Natural killer cell (primary cell): ENCODE results near the gene LIPF. TPM values are rescaled to one million over a fixed set of nuclear protein-coding genes. Genes with fewer than 3 reads are reported as not detected.
"Not testable (repeated sequence)": the region's sequence is repeated elsewhere in the genome, so short reads cannot be mapped to it uniquely, and the experiment has no call there.

Experiments used
- ATAC-seq, 3 donors: fragments of 150-1000 bp in 2 of 3; fragments of 200-7000 bp in 1 of 3; cut with Tn5 transposase; 1 replicate in 1 of 3; 2 replicates in 2 of 3; pipeline ENCODE4 v1.10.0; 2021; ENCODE audit warnings: mild to moderate bottlenecking in 2 of 3, moderate library complexity in 2 of 3
- DNase-seq, 2 donors: peaks; one replicate each; pipeline versions ENCODE4 v3.0.0 to v3.0.0-alpha.2; 2013 to 2021; ENCODE audit warnings: mixed read lengths in 1 of 2
- H3K27ac ChIP-seq: one replicate; pipeline ENCODE4 v1.5.1; 2013; ENCODE audit warnings: mild to moderate bottlenecking, low read length
- H3K27me3 ChIP-seq: one replicate; pipeline ENCODE4 v1.6.1; 2013; ENCODE audit warnings: low read length; ENCODE audit not compliant: control insufficient read depth, insufficient read depth
- H3K36me3 ChIP-seq: one replicate; pipeline ENCODE4 v1.6.1; 2013; ENCODE audit warnings: low read length; ENCODE audit not compliant: control insufficient read depth, insufficient read depth
- H3K4me1 ChIP-seq: one replicate; pipeline ENCODE4 v1.6.1; 2013; ENCODE audit warnings: low read length; ENCODE audit not compliant: control insufficient read depth, insufficient read depth
- H3K4me3 ChIP-seq: one replicate; pipeline ENCODE4 v1.5.1; 2013; ENCODE audit warnings: low read length
- H3K9me3 ChIP-seq: one replicate; pipeline ENCODE4 v1.6.1; 2013; ENCODE audit warnings: low read length; ENCODE audit not compliant: control insufficient read depth, insufficient read depth
- H3K27ac Mint-ChIP-seq, 2 donors: one replicate each; pipeline ENCODE4 v1.8.0; 2022; ENCODE audit warnings: mild to moderate bottlenecking in 2 of 2, mixed read lengths in 2 of 2, moderate library complexity in 1 of 2
- H3K27me3 Mint-ChIP-seq, 2 donors: one replicate each; pipeline ENCODE4 v1.8.0; 2022; ENCODE audit warnings: low read depth in 2 of 2, mixed read lengths in 2 of 2
- H3K36me3 Mint-ChIP-seq: one replicate; pipeline ENCODE4 v1.8.0; 2022; ENCODE audit warnings: mixed read lengths
- H3K4me1 Mint-ChIP-seq, 2 donors: one replicate each; pipeline ENCODE4 v1.8.0; 2022; ENCODE audit warnings: mixed read lengths in 2 of 2
- H3K4me3 Mint-ChIP-seq: one replicate; pipeline ENCODE4 v1.8.0; 2022; ENCODE audit warnings: mild to moderate bottlenecking, moderate library complexity, mixed read lengths
- H3K9me3 Mint-ChIP-seq, 2 donors: one replicate each; pipeline ENCODE4 v1.8.0; 2022; ENCODE audit warnings: mixed read lengths in 2 of 2
- WGBS: methylation state at CpG from one replicate; pipeline ENCODE4 v1.1.7; 2013; ENCODE audit warnings: missing lambda C conversion rate; ENCODE audit not compliant: insufficient coverage; 5-methylcytosine and 5-hydroxymethylcytosine counted together
- intact Hi-C: fragments of 100-400 bp; cut with micrococcal nuclease; formaldehyde crosslinking; loops from one replicate; pipeline ENCODE4 v1.14.2; 2022
- total RNA-seq, 4 donors: library from RNA; stranded (reverse); fragments of 120-200 nt in 1 of 4; gene quantifications; one replicate each; pipeline versions ENCODE4 v1.2.3 to v1.2.4, GENCODE V29; 2013 to 2022
- TF ChIP-seq, protein P1 (sequence below): fragments of 200-600 bp; IDR thresholded peaks from one replicate; pipeline ENCODE4 v1.8.0; 2022; ENCODE audit warnings: antibody characterized with exemption

LIPF gene
- total RNA-seq, 3 donors from 2014 or later (not counting 1 experiment from before 2014, with no cell fraction given) = not detected

DNA sequence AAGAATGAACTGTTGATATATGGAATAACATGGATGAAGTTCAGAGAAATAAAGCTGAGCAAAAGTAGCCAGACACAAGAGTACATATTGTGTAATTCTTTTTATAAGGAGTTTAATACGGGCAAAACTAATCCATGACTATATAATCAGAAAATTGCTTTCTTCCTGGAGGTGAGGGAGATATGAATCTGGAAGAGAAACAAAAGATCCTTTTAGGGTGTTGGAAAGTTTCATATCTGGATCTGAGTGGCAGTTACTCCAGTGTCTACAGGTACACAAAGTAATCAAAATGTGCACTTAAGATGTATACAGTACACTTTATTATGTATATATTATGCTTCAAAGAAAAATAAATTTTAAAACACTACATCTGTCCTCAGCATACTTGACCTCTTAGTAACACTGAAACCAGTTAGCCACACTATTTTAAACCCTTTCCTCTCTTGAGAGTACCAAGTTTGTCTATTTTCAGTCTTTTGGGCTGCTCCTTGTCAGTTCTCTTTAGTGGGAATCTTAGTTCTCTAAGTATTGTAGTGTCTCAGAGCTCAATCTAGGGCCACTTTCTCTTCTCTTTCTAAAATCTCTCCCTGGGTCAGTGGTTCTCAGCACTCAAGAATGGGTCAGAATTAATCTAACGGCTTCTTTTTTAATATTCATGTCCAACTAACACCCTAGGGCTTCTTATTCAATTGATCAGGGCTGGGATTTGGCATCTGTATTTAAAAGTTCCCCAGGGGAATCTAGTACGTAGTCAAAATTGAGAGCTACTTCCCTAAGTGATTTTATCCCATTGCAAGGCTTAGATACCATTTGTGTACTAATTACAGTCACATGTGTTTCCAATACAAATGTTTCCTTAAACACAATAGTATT lies 4.3 kb upstream of the LIPF start:
- 92% methylated on average over 2 of the region's 3 CpGs for WGBS
- TF ChIP-seq, protein P1, sequence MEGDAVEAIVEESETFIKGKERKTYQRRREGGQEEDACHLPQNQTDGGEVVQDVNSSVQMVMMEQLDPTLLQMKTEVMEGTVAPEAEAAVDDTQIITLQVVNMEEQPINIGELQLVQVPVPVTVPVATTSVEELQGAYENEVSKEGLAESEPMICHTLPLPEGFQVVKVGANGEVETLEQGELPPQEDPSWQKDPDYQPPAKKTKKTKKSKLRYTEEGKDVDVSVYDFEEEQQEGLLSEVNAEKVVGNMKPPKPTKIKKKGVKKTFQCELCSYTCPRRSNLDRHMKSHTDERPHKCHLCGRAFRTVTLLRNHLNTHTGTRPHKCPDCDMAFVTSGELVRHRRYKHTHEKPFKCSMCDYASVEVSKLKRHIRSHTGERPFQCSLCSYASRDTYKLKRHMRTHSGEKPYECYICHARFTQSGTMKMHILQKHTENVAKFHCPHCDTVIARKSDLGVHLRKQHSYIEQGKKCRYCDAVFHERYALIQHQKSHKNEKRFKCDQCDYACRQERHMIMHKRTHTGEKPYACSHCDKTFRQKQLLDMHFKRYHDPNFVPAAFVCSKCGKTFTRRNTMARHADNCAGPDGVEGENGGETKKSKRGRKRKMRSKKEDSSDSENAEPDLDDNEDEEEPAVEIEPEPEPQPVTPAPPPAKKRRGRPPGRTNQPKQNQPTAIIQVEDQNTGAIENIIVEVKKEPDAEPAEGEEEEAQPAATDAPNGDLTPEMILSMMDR = no peak
- Mint-ChIP-seq H3K36me3 (no peaks in the 10 kb centered on the region), H3K4me1 (no peaks in the 10 kb centered on the region), H3K9me3 (no peaks in the 10 kb centered on the region), H3K27me3 (peaks cover 5 to 20% of the 10 kb centered on the region in 2 donors), H3K27ac (no peak overlapping the region), H3K4me3 (no peak overlapping the region)
- Histone ChIP-seq H3K4me3 (no peak overlapping the region), H3K27me3 (no peaks in the 10 kb centered on the region), H3K9me3 (no peaks in the 10 kb centered on the region), H3K27ac (no peak overlapping the region), H3K36me3 (no peaks in the 10 kb centered on the region), H3K4me1 (no peaks in the 10 kb centered on the region)
- intact Hi-C loops = no loop called here
- DNase-seq = no peak
- no peak for ATAC-seq

DNA sequence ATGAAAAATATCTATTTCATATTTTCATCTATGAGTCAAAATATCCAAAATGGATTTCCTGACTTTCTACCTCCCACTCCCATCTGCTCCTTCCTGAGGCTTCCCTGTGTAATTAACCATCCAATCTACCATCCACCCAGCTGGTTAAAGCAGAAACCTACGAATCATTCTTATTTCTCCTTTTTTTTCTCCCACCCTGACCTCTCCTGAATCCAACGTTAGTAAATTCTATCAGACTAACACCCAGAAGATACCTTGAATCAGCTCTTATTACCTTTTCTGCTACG lies 3.7 kb upstream of the LIPF start:
- H3K27ac Mint-ChIP-seq = no peak overlapping the region
- 42% methylated on average over 2 of the region's 3 CpGs for WGBS
- ATAC-seq (no peak), DNase-seq (no peak)
- no peaks in the 10 kb centered on the region for H3K36me3 Mint-ChIP-seq
- H3K4me3 ChIP-seq = no peak overlapping the region
- H3K27me3 Mint-ChIP-seq = peaks cover 5 to 20% of the 10 kb centered on the region in 2 donors
- H3K4me3 Mint-ChIP-seq = no peak overlapping the region
- no peaks in the 10 kb centered on the region for H3K4me1 ChIP-seq
- TF ChIP-seq, protein P1 = no peak
- H3K9me3 Mint-ChIP-seq = no peaks in the 10 kb centered on the region
- no peaks in the 10 kb centered on the region for H3K4me1 Mint-ChIP-seq
- intact Hi-C loops = no loop called here
- H3K36me3 ChIP-seq = no peaks in the 10 kb centered on the region
- no peak overlapping the region for H3K27ac ChIP-seq
- H3K9me3 ChIP-seq = no peaks in the 10 kb centered on the region
- H3K27me3 ChIP-seq = no peaks in the 10 kb centered on the region

DNA sequence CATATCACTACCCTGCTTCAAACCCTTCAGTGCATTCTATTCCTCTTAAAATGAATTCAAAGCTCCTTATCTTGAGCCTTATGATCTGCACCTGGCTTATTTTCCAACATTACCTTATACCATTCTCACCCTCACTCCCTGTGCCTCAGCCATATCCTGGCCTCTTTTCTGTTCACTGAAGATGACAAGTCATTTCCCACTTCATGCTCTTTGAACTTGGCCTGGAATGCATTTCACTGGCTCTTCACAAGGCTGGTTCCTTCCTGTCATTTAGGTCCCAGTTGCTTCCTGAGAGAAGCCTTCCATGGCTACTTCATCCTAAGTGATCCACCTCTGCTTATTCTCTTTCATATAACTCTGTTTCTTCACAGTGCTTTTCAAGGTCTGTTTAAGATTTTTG lies 3.2 kb upstream of the LIPF start:
- H3K4me1 ChIP-seq = no peaks in the 10 kb centered on the region
- H3K4me3 Mint-ChIP-seq = no peak overlapping the region
- peaks cover 5 to 20% of the 10 kb centered on the region in 2 donors for H3K27me3 Mint-ChIP-seq
- no peaks in the 10 kb centered on the region for H3K4me1 Mint-ChIP-seq
- no peak overlapping the region for H3K4me3 ChIP-seq
- no peaks in the 10 kb centered on the region for H3K27me3 ChIP-seq
- no peaks in the 10 kb centered on the region for H3K36me3 Mint-ChIP-seq
- DNase-seq = no peak
- no peak overlapping the region for H3K27ac ChIP-seq
- intact Hi-C loops = no loop called here
- H3K27ac Mint-ChIP-seq = no peak overlapping the region
- no peaks in the 10 kb centered on the region for H3K9me3 Mint-ChIP-seq
- H3K36me3 ChIP-seq = no peaks in the 10 kb centered on the region
- H3K9me3 ChIP-seq = no peaks in the 10 kb centered on the region
- TF ChIP-seq, protein P1 = no peak
- ATAC-seq = no peak

DNA sequence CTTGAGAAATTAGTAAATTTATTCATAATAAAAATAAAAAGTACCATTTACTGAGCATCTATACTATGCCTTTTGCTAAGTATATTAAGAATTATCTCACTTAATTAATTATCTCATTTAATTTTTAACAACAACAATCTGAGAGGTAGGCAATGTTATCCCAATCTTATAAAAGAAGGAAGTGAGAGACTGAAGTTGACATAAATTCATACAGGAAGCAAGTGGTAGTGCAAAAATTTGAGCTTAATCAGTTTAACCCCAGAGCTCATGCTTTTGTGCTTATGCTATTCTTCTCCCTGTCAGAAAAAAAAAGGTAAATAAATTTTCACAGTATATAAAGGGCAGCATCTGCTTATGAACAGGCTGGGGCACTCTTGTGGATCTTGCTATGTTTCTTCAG lies 2.7 kb upstream of the LIPF start:
- no peaks in the 10 kb centered on the region for H3K36me3 Mint-ChIP-seq
- no peak overlapping the region for H3K4me3 ChIP-seq
- ATAC-seq (no peak), DNase-seq (no peak)
- H3K4me1 ChIP-seq = no peaks in the 10 kb centered on the region
- no peak overlapping the region for H3K27ac ChIP-seq
- no peaks in the 10 kb centered on the region for H3K36me3 ChIP-seq
- peaks cover 5 to 20% of the 10 kb centered on the region in 2 donors for H3K27me3 Mint-ChIP-seq
- no peak overlapping the region for H3K4me3 Mint-ChIP-seq
- H3K27ac Mint-ChIP-seq = no peak overlapping the region
- H3K27me3 ChIP-seq = no peaks in the 10 kb centered on the region
- H3K9me3 Mint-ChIP-seq = no peaks in the 10 kb centered on the region
- no peaks in the 10 kb centered on the region for H3K9me3 ChIP-seq
- TF ChIP-seq, protein P1 = no peak
- H3K4me1 Mint-ChIP-seq = no peaks in the 10 kb centered on the region
- intact Hi-C loops = no loop called here

DNA sequence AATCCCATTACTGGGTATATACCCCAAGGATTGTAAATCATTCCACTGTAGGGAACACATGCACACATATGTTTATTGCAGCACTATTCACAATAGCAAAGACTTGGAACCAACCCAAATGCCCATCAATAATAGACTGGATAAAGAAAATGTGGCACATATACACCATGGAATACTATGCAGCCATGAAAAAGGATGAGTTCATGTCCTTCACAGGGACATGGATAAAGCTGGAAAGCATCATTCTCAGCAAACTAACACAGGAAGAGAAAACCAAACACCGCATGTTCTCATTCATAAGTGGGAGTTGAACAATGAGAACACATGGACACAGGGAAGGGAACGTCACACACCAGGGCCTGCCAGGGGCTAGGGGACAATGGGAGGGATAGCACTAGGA lies 1.1 kb upstream of the LIPF start:
- H3K27me3 Mint-ChIP-seq = peaks cover 5 to 11% of the 10 kb centered on the region in 2 donors
- H3K36me3 Mint-ChIP-seq, H3K4me1 ChIP-seq, DNase-seq, H3K4me1 Mint-ChIP-seq, H3K4me3 Mint-ChIP-seq, H3K9me3 Mint-ChIP-seq, H3K9me3 ChIP-seq, H3K27me3 ChIP-seq, H3K27ac ChIP-seq, H3K4me3 ChIP-seq, intact Hi-C loops, ATAC-seq, H3K36me3 ChIP-seq, H3K27ac Mint-ChIP-seq: not testable (repeated sequence)
- WGBS = 91% methylated on average over 2 of the region's 2 CpGs
